HEK293 (cell line): ENCODE measurements around the gene CHCHD6.

Experiments
- CTCF ChIA-PET: fragments of 350-600 bp; formaldehyde crosslinking; extraction: SDS; loops from one replicate; lab custom pipeline; 2021; ENCODE audit warnings: antibody characterized with exemption; lab: Yijun Ruan, JAX
- POLR2A ChIA-PET: fragments of 300-600 bp; formaldehyde crosslinking; extraction: SDS; loops from one replicate; lab custom pipeline; 2020; ENCODE audit warnings: antibody characterized with exemption, inconsistent platforms; lab: Yijun Ruan, JAX
- H3K27ac ChIP-seq: fragments of 200-500 bp; sonication (Bioruptor generic); 2 replicates; pipeline ENCODE4 v1.5.1; 2014; ENCODE audit warnings: low read depth, low read length, control low read depth, inconsistent platforms; ENCODE audit errors: extremely low read depth
- H3K36me3 ChIP-seq, 2 experiments: fragments of 200-500 bp in 1 of 2; sonication (Bioruptor generic) in 1 of 2; 1 replicate in 1 of 2; 2 replicates in 1 of 2; pipeline ENCODE4 v1.5.1; 2014 to 2017; ENCODE audit warnings: inconsistent platforms in 2 of 2, low read length in 2 of 2; ENCODE audit not compliant: control insufficient read depth in 2 of 2, insufficient read depth in 1 of 2
- H3K4me1 ChIP-seq: fragments of 200-500 bp; sonication (Bioruptor generic); 2 replicates; pipeline ENCODE4 v1.5.1; 2014; ENCODE audit warnings: mild to moderate bottlenecking, low read length, inconsistent platforms; ENCODE audit not compliant: control insufficient read depth, insufficient read depth
- H3K4me3 ChIP-seq: 2 replicates; pipeline ENCODE4 v1.5.1; 2011; ENCODE audit warnings: low read depth, mild to moderate bottlenecking, control low read depth, low read length, moderate library complexity
- H3K9me3 ChIP-seq: fragments of 200-500 bp; sonication (Bioruptor generic); 2 replicates; pipeline ENCODE4 v1.5.1; 2014; ENCODE audit warnings: low read depth, low read length, inconsistent platforms; ENCODE audit not compliant: control insufficient read depth, insufficient read depth
- FEZF1 ChIP-seq: fragments of 450-650 bp; formaldehyde crosslinking; IDR thresholded peaks from 2 replicates; pipeline ENCODE4 v1.5.1; 2016; ENCODE audit warnings: missing biosample characterization, missing genetic modification characterization
- GLI4 ChIP-seq: fragments of 450-650 bp; formaldehyde crosslinking; IDR thresholded peaks from 2 replicates; pipeline ENCODE4 v1.5.1; 2016; ENCODE audit warnings: missing biosample characterization, missing genetic modification characterization
- KLF9 ChIP-seq: fragments of 450-650 bp; formaldehyde crosslinking; IDR thresholded peaks from 2 replicates; pipeline ENCODE4 v1.5.1; 2016; ENCODE audit warnings: missing biosample characterization, missing genetic modification characterization, low read depth
- MYNN ChIP-seq: fragments of 450-650 bp; formaldehyde crosslinking; IDR thresholded peaks from 2 replicates; pipeline ENCODE4 v1.5.1; 2016; ENCODE audit warnings: missing biosample characterization, missing genetic modification characterization, borderline replicate concordance
- ZFP3 ChIP-seq: fragments of 450-650 bp; formaldehyde crosslinking; IDR thresholded peaks from 2 replicates; pipeline ENCODE4 v1.5.1; 2016; ENCODE audit warnings: low read depth, missing biosample characterization, missing genetic modification characterization
- ZNF114 ChIP-seq: fragments of 450-650 bp; formaldehyde crosslinking; IDR thresholded peaks from 2 replicates; pipeline ENCODE4 v1.5.0; 2017; ENCODE audit warnings: missing biosample characterization, missing genetic modification characterization
- ZNF132 ChIP-seq: fragments of 450-650 bp; formaldehyde crosslinking; IDR thresholded peaks from 2 replicates; pipeline ENCODE4 v1.5.1; 2017; ENCODE audit warnings: missing biosample characterization, missing genetic modification characterization, borderline replicate concordance
- ZNF184 ChIP-seq: fragments of 450-650 bp; IDR thresholded peaks from 2 replicates; pipeline ENCODE4 v1.5.1; 2018; ENCODE audit warnings: missing biosample characterization, mild to moderate bottlenecking, missing genetic modification characterization
- ZNF302 ChIP-seq: fragments of 450-650 bp; formaldehyde crosslinking; IDR thresholded peaks from 2 replicates; pipeline ENCODE4 v1.5.1; 2016; ENCODE audit warnings: missing biosample characterization, missing genetic modification characterization, low read depth
- ZNF311 ChIP-seq: fragments of 450-650 bp; formaldehyde crosslinking; IDR thresholded peaks from 2 replicates; pipeline ENCODE4 v1.5.1; 2017; ENCODE audit warnings: missing biosample characterization, missing genetic modification characterization, borderline replicate concordance
- ZNF416 ChIP-seq: fragments of 450-650 bp; formaldehyde crosslinking; IDR thresholded peaks from 2 replicates; pipeline ENCODE4 v1.5.1; 2016; ENCODE audit warnings: missing biosample characterization, missing genetic modification characterization
- ZNF560 ChIP-seq: fragments of 450-650 bp; formaldehyde crosslinking; IDR thresholded peaks from 2 replicates; pipeline ENCODE4 v1.5.1; 2017; ENCODE audit warnings: missing biosample characterization, missing genetic modification characterization, borderline replicate concordance
- ZNF664 ChIP-seq: fragments of 450-650 bp; formaldehyde crosslinking; IDR thresholded peaks from 2 replicates; pipeline ENCODE4 v1.5.1; 2016; ENCODE audit warnings: missing biosample characterization, missing genetic modification characterization
- ZNF677 ChIP-seq: fragments of 450-650 bp; IDR thresholded peaks from 2 replicates; pipeline ENCODE4 v1.5.0; 2018; ENCODE audit warnings: missing biosample characterization, mild to moderate bottlenecking, missing genetic modification characterization, moderate library complexity
- ZNF707 ChIP-seq: fragments of 450-650 bp; formaldehyde crosslinking; IDR thresholded peaks from 2 replicates; pipeline ENCODE4 v1.5.1; 2016; ENCODE audit warnings: missing biosample characterization, missing genetic modification characterization
- ZNF768 ChIP-seq: fragments of 450-650 bp; formaldehyde crosslinking; IDR thresholded peaks from 2 replicates; pipeline ENCODE4 v1.5.1; 2018; ENCODE audit warnings: missing biosample characterization, mild to moderate bottlenecking, missing genetic modification characterization
- TF ChIP-seq, protein P1 (sequence below): fragments of 450-650 bp; formaldehyde crosslinking; conservative IDR thresholded peaks from 2 replicates; pipeline ENCODE4 v1.5.1; 2016; ENCODE audit warnings: low read depth, missing biosample characterization, missing genetic modification characterization
- TF ChIP-seq, protein P2 (sequence below): fragments of 450-650 bp; formaldehyde crosslinking; IDR thresholded peaks from 2 replicates; pipeline ENCODE4 v1.5.1; 2016; ENCODE audit warnings: missing biosample characterization, missing genetic modification characterization
- TF ChIP-seq, protein P3 (sequence below): fragments of 450-650 bp; formaldehyde crosslinking; IDR thresholded peaks from 2 replicates; pipeline ENCODE4 v1.5.1; 2016; ENCODE audit warnings: missing biosample characterization, missing genetic modification characterization
- TF ChIP-seq, protein P4 (sequence below): fragments of 450-650 bp; formaldehyde crosslinking; IDR thresholded peaks from 2 replicates; pipeline ENCODE4 v1.5.1; 2016; ENCODE audit warnings: missing biosample characterization, missing genetic modification characterization
- TF ChIP-seq, protein P5 (sequence below): fragments of 450-650 bp; formaldehyde crosslinking; IDR thresholded peaks from 2 replicates; pipeline ENCODE4 v1.5.1; 2017; ENCODE audit warnings: missing biosample characterization, missing genetic modification characterization
- TF ChIP-seq, protein P6 (sequence below): fragments of 450-650 bp; formaldehyde crosslinking; IDR thresholded peaks from 2 replicates; pipeline ENCODE4 v1.5.1; 2016; ENCODE audit warnings: missing biosample characterization, missing genetic modification characterization
- TF ChIP-seq, protein P7 (sequence below): fragments of 450-650 bp; formaldehyde crosslinking; IDR thresholded peaks from 2 replicates; pipeline ENCODE4 v1.5.1; 2017; ENCODE audit warnings: missing biosample characterization, missing genetic modification characterization

Gene CHCHD6

DNA sequence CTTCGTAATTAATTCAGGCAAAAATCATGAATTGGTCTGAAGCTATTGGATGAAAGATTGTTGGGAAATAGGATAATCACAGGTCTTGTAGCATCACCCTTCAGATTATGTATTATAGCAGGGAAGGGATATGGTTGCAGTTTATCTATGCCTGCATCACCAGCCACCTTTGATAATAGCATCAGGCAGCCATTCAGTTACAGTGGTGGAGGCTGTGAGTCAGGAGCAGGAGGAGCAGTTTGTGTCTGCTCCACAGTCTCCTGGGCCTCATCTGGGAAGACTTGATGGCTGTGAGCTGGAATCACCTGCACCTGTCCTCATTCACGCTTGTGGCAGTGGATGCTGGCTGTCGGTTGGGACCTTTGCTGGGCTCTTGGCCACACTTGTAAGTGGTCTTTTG, 174.6 kb downstream of the CHCHD6 start:
- no peaks in the 10 kb centered on the region for H3K4me1 ChIP-seq
- H3K27ac ChIP-seq: no peak overlapping the region
- POLR2A ChIA-PET: no interaction called here
- no peak overlapping the region for H3K4me3 ChIP-seq
- CTCF ChIA-PET: no interaction called here
- TF ChIP-seq ZNF302 (tag by site-specific recombination) (no peak), ZNF677 (no peak), ZNF560 (tag by site-specific recombination) (no peak), ZNF114 (tag by site-specific recombination) (no peak), ZNF707 (tag by site-specific recombination) (no peak), ZNF311 (tag by site-specific recombination) (no peak), ZNF184 (no peak), GLI4 (no peak), ZNF132 (tag by site-specific recombination) (no peak)
- TF ChIP-seq, protein P1, sequence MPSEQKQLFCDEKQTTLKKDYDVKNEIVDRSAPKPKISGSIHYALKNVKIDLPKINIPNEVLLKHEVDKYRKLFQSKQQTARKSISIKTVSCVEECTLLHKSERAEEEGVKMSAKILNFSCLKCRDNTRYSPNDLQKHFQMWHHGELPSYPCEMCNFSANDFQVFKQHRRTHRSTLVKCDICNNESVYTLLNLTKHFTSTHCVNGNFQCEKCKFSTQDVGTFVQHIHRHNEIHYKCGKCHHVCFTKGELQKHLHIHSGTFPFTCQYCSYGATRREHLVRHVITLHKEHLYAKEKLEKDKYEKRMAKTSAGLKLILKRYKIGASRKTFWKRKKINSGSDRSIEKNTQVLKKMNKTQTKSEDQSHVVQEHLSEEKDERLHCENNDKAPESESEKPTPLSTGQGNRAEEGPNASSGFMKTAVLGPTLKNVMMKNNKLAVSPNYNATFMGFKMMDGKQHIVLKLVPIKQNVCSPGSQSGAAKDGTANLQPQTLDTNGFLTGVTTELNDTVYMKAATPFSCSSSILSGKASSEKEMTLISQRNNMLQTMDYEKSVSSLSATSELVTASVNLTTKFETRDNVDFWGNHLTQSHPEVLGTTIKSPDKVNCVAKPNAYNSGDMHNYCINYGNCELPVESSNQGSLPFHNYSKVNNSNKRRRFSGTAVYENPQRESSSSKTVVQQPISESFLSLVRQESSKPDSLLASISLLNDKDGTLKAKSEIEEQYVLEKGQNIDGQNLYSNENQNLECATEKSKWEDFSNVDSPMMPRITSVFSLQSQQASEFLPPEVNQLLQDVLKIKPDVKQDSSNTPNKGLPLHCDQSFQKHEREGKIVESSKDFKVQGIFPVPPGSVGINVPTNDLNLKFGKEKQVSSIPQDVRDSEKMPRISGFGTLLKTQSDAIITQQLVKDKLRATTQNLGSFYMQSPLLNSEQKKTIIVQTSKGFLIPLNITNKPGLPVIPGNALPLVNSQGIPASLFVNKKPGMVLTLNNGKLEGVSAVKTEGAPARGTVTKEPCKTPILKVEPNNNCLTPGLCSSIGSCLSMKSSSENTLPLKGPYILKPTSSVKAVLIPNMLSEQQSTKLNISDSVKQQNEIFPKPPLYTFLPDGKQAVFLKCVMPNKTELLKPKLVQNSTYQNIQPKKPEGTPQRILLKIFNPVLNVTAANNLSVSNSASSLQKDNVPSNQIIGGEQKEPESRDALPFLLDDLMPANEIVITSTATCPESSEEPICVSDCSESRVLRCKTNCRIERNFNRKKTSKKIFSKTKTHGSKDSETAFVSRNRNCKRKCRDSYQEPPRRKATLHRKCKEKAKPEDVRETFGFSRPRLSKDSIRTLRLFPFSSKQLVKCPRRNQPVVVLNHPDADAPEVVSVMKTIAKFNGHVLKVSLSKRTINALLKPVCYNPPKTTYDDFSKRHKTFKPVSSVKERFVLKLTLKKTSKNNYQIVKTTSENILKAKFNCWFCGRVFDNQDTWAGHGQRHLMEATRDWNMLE (tag by site-specific recombination): no peak
- TF ChIP-seq, protein P2, sequence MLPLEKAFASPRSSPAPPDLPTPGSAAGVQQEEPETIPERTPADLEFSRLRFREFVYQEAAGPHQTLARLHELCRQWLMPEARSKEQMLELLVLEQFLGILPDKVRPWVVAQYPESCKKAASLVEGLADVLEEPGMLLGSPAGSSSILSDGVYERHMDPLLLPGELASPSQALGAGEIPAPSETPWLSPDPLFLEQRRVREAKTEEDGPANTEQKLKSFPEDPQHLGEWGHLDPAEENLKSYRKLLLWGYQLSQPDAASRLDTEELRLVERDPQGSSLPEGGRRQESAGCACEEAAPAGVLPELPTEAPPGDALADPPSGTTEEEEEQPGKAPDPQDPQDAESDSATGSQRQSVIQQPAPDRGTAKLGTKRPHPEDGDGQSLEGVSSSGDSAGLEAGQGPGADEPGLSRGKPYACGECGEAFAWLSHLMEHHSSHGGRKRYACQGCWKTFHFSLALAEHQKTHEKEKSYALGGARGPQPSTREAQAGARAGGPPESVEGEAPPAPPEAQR (tag by site-specific recombination): no peak
- TF ChIP-seq, protein P3, sequence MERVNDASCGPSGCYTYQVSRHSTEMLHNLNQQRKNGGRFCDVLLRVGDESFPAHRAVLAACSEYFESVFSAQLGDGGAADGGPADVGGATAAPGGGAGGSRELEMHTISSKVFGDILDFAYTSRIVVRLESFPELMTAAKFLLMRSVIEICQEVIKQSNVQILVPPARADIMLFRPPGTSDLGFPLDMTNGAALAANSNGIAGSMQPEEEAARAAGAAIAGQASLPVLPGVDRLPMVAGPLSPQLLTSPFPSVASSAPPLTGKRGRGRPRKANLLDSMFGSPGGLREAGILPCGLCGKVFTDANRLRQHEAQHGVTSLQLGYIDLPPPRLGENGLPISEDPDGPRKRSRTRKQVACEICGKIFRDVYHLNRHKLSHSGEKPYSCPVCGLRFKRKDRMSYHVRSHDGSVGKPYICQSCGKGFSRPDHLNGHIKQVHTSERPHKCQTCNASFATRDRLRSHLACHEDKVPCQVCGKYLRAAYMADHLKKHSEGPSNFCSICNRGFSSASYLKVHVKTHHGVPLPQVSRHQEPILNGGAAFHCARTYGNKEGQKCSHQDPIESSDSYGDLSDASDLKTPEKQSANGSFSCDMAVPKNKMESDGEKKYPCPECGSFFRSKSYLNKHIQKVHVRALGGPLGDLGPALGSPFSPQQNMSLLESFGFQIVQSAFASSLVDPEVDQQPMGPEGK (tag by site-specific recombination): no peak
- TF ChIP-seq, protein P4, sequence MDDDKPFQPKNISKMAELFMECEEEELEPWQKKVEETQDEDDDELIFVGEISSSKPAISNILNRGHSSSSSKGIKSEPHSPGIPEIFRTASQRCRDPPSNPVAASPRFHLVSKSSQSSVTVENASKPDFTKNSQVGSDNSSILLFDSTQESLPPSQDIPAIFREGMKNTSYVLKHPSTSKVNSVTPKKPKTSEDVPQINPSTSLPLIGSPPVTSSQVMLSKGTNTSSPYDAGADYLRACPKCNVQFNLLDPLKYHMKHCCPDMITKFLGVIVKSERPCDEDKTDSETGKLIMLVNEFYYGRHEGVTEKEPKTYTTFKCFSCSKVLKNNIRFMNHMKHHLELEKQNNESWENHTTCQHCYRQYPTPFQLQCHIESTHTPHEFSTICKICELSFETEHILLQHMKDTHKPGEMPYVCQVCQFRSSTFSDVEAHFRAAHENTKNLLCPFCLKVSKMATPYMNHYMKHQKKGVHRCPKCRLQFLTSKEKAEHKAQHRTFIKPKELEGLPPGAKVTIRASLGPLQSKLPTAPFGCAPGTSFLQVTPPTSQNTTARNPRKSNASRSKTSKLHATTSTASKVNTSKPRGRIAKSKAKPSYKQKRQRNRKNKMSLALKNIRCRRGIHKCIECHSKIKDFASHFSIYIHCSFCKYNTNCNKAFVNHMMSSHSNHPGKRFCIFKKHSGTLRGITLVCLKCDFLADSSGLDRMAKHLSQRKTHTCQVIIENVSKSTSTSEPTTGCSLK: no peak
- TF ChIP-seq, all 188 proteins: peak for 0
- no peaks in the 10 kb centered on the region for H3K36me3 ChIP-seq
- H3K9me3 ChIP-seq: no peaks in the 10 kb centered on the region

DNA sequence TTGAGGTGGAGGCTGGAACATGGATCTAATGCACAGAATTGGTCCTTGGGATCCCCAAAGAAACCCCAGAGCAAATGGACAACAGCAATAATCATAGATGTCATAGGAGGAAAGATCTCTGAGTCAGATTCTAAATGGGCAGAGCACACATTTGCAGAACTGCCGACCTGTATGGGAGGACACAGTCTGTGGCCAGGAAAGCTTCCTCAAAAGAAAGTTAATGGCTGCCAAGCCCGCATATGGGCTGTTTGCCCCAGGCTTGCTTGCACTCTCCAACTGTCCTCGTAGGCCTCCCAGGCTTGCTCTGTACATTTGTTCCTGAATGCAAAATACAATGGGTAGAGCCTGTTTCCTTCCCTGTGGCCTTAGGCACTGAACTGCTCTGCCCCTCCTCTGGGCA, 176.9 kb downstream of the CHCHD6 start:
- H3K4me3 ChIP-seq: no peak overlapping the region
- H3K9me3 ChIP-seq: no peaks in the 10 kb centered on the region
- H3K27ac ChIP-seq: no peak overlapping the region
- H3K4me1 ChIP-seq: no peaks in the 10 kb centered on the region
- ChIA-PET CTCF (no interaction called here), POLR2A (no interaction called here)
- no peaks in the 10 kb centered on the region for H3K36me3 ChIP-seq
- no peak for TF ChIP-seq FEZF1 (tag by site-specific recombination)
- TF ChIP-seq, protein P5, sequence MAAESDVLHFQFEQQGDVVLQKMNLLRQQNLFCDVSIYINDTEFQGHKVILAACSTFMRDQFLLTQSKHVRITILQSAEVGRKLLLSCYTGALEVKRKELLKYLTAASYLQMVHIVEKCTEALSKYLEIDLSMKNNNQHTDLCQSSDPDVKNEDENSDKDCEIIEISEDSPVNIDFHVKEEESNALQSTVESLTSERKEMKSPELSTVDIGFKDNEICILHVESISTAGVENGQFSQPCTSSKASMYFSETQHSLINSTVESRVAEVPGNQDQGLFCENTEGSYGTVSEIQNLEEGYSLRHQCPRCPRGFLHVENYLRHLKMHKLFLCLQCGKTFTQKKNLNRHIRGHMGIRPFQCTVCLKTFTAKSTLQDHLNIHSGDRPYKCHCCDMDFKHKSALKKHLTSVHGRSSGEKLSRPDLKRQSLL (tag by site-specific recombination): no peak
- TF ChIP-seq, protein P6, sequence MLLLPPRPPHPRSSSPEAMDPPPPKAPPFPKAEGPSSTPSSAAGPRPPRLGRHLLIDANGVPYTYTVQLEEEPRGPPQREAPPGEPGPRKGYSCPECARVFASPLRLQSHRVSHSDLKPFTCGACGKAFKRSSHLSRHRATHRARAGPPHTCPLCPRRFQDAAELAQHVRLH (tag by site-specific recombination): no peak
- TF ChIP-seq KLF9 (tag by site-specific recombination): no peak
- TF ChIP-seq ZNF416 (tag by site-specific recombination): no peak
- no peak for TF ChIP-seq MYNN (tag by site-specific recombination)
- TF ChIP-seq, protein P7, sequence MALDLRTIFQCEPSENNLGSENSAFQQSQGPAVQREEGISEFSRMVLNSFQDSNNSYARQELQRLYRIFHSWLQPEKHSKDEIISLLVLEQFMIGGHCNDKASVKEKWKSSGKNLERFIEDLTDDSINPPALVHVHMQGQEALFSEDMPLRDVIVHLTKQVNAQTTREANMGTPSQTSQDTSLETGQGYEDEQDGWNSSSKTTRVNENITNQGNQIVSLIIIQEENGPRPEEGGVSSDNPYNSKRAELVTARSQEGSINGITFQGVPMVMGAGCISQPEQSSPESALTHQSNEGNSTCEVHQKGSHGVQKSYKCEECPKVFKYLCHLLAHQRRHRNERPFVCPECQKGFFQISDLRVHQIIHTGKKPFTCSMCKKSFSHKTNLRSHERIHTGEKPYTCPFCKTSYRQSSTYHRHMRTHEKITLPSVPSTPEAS: no peak
- no peak for TF ChIP-seq ZFP3 (tag by site-specific recombination)
- TF ChIP-seq ZNF768 (tag by site-specific recombination): no peak
- no peak for TF ChIP-seq ZNF664 (tag by site-specific recombination)
